NT2/D1 (cell line): ENCODE results near the gene IFNB1.

ENCODE experiments used
- SUZ12 ChIP-seq: IDR thresholded peaks from 2 replicates; pipeline ENCODE4 v1.6.1; 2011; ENCODE audit not compliant: insufficient read length, insufficient read depth; ENCODE audit errors: extremely low read depth
- YY1 ChIP-seq: IDR thresholded peaks from 2 replicates; pipeline ENCODE4 v1.6.1; 2011; ENCODE audit not compliant: insufficient read length, insufficient read depth

DNA sequence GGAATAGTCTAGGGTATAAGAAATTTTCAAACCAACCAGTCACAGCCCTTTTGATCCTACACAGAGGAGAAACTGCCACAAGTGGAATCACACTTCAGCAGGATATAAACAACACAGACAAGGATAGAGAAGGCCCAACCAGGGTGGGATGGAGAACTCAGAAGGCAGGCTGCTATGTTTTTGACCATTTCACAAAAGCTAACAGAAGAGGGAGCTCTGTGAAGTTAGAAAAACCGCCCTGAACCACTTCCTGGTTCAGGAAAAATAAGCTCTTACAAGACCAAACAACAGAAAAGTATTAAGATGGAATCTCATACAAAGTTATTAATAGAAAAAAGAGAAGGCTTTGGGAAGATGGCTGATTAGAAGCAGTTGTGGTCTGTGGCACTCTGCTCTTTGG is 960 bp upstream of the IFNB1 start:
- no peak for TF ChIP-seq YY1
- TF ChIP-seq SUZ12 = no peak
